DND-41 (cell line): ENCODE data around the gene SEMA3A.

Experiments
- EZH2 ChIP-seq: IDR thresholded peaks from 3 replicates; pipeline ENCODE4 v1.6.1; 2012; ENCODE audit warnings: borderline replicate concordance, low read depth, mild to moderate bottlenecking, moderate library complexity, low read length, inconsistent platforms; ENCODE audit not compliant: severe bottlenecking
- TF ChIP-seq, protein P1 (sequence below): IDR thresholded peaks from 2 replicates; pipeline ENCODE4 v1.5.1; 2012; ENCODE audit warnings: borderline replicate concordance, low read length, moderate library complexity, mild to moderate bottlenecking; ENCODE audit not compliant: poor library complexity, severe bottlenecking; ENCODE audit errors: extremely low read depth

DNA sequence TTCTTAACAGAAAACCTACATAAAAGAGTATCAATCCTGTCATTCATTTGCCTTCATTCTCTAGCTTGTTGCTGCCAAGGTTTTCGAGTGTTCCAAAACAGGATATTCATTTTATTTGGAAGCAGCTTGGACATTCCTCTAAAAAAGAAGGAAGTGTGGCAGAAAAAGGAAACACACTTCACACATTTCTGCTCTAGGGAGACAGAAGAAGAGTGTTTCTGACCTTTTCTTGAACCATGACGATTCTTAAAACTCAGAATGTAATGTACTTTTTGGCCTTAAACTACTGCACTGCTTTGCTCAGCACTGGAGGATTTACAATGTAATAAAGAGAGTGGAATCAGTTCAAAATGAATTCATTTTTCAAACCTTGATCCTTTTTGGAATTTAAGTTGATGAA is 81.3 kb downstream of the SEMA3A start:
- TF ChIP-seq, protein P1, sequence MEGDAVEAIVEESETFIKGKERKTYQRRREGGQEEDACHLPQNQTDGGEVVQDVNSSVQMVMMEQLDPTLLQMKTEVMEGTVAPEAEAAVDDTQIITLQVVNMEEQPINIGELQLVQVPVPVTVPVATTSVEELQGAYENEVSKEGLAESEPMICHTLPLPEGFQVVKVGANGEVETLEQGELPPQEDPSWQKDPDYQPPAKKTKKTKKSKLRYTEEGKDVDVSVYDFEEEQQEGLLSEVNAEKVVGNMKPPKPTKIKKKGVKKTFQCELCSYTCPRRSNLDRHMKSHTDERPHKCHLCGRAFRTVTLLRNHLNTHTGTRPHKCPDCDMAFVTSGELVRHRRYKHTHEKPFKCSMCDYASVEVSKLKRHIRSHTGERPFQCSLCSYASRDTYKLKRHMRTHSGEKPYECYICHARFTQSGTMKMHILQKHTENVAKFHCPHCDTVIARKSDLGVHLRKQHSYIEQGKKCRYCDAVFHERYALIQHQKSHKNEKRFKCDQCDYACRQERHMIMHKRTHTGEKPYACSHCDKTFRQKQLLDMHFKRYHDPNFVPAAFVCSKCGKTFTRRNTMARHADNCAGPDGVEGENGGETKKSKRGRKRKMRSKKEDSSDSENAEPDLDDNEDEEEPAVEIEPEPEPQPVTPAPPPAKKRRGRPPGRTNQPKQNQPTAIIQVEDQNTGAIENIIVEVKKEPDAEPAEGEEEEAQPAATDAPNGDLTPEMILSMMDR, result no peak
- TF ChIP-seq EZH2, result no peak
